Sigmoid colon (tissue), 4 donors: ENCODE results near the gene CHI3L1.

Experiments
- CTCF ChIP-seq, 4 experiments: fragments of 450-650 bp in 3 of 4; fragments of 200-600 bp in 1 of 4; IDR thresholded peaks; one replicate each; pipeline ENCODE4 v1.5.1; 2016 to 2019; ENCODE audit warnings: antibody characterized with exemption in 4 of 4, mild to moderate bottlenecking in 3 of 4, moderate library complexity in 2 of 4
- POLR2A ChIP-seq, 2 donors: fragments of 450-650 bp; IDR thresholded peaks; one replicate each; pipeline ENCODE4 v1.6.1; 2016; ENCODE audit warnings: antibody characterized with exemption in 2 of 2, mild to moderate bottlenecking in 2 of 2, moderate library complexity in 2 of 2
- POLR2AphosphoS5 ChIP-seq, 4 donors: sonication (generic); formaldehyde crosslinking; IDR thresholded peaks; one replicate each; pipeline ENCODE4 v1.6.1; 2017; ENCODE audit warnings: antibody characterized with exemption in 4 of 4

- no peak for TF ChIP-seq CTCF (IDR thresholded peaks at IDR 0.05)
- no peak for TF ChIP-seq POLR2AphosphoS5 (IDR thresholded peaks at IDR 0.05)
- no peak for TF ChIP-seq POLR2A (IDR thresholded peaks at IDR 0.05)
These were observed 24.5 kb upstream of the CHI3L1 start for GRCh38 chr1:203210988-203211387.
